Right cardiac atrium (tissue), 5 donors: ENCODE measurements around the gene DBX2. TPM values are rescaled to one million over a fixed set of nuclear protein-coding genes. Genes with fewer than 3 reads are reported as not detected.
"Not testable (repeated sequence)": the region's sequence is repeated elsewhere in the genome, so short reads cannot be mapped to it uniquely, and the experiment has no call there.

Experiments used
- ATAC-seq, 2 donors: fragments of 200-7000 bp; cut with Tn5 transposase; one replicate each; pipeline versions ENCODE4 v1.8.0 to v1.9.1; 2020; ENCODE audit warnings: moderate library complexity in 2 of 2, mild to moderate bottlenecking in 1 of 2
- DNase-seq, 3 donors: peaks; one replicate each; pipeline ENCODE4 v3.0.0-alpha.2; 2020
- H3K27ac ChIP-seq: one replicate; pipeline ENCODE4 v1.5.1; 2013; ENCODE audit warnings: mild to moderate bottlenecking, low read length, control low read depth, moderate library complexity
- H3K27me3 ChIP-seq: one replicate; pipeline ENCODE4 v1.6.1; 2013; ENCODE audit not compliant: control insufficient read depth, insufficient read depth
- H3K4me1 ChIP-seq: one replicate; pipeline ENCODE4 v1.6.1; 2013; ENCODE audit warnings: low read length; ENCODE audit not compliant: control insufficient read depth, insufficient read depth
- H3K4me3 ChIP-seq: one replicate; pipeline ENCODE4 v1.5.1; 2013; ENCODE audit warnings: low read length, control low read depth
- H3K9me3 ChIP-seq: one replicate; pipeline ENCODE4 v1.6.1; 2013; ENCODE audit warnings: low read length; ENCODE audit not compliant: control insufficient read depth
- WGBS: extraction: QIAGEN DNeasy Blood & Tissue Kit; methylation state at CpG from one replicate; pipeline ENCODE4 v1.1.7; 2013; 5-methylcytosine and 5-hydroxymethylcytosine counted together
- intact Hi-C, 4 donors: fragments of 100-400 bp; cut with DNase I; formaldehyde crosslinking; loops; one replicate each; pipeline versions ENCODE4 v1.11.0 to v1.14.0; 2022 to 2023
- long read RNA-seq, 4 donors: library from polyadenylated mRNA; unstranded; transcript quantifications; one replicate each; pipeline ENCODE4 v2.0.0, GENCODE V29; 2020 to 2021
- polyA plus RNA-seq: library from polyadenylated mRNA; stranded (reverse); fragments of 200-250 nt; gene quantifications from one replicate; pipeline ENCODE4 v1.2.3, GENCODE V29; 2013
- total RNA-seq, 4 donors: library from RNA; stranded (reverse); fragmentation: NEBNext Ultra II Directional; extraction: Animal tissue kit (Norgen Biotek cat#: 25700); gene quantifications; one replicate each; pipeline ENCODE4 v1.2.1, GENCODE V29; 2021
- donor health status: healthy with polysubstance abuse.
- donor health status: DM: no; HTN: yes; CAD: no.
- donor health status: DM: no; HTN: no; CAD: no.
- donor health status: DM: no; HTN: yes; CAD: no; lungs with severe emphysema.
- donor health status: DM: yes; HTN: yes; CAD: no.

DBX2 gene
- total RNA-seq (under 1 TPM; 0.11 to 0.65 (median 0.21) TPM), polyA plus RNA-seq (0.38 TPM)
- long read RNA-seq, donor 1, result 0 reads
- long read RNA-seq, donor 2, partial matches to known transcripts, result 0 of 1 reads
- long read RNA-seq, donor 2, other reads (novel, unspliced or antisense), result 0 of 1 reads
- long read RNA-seq, donor 3, result 0 reads
- long read RNA-seq, donor 4, result 0 reads

DNA sequence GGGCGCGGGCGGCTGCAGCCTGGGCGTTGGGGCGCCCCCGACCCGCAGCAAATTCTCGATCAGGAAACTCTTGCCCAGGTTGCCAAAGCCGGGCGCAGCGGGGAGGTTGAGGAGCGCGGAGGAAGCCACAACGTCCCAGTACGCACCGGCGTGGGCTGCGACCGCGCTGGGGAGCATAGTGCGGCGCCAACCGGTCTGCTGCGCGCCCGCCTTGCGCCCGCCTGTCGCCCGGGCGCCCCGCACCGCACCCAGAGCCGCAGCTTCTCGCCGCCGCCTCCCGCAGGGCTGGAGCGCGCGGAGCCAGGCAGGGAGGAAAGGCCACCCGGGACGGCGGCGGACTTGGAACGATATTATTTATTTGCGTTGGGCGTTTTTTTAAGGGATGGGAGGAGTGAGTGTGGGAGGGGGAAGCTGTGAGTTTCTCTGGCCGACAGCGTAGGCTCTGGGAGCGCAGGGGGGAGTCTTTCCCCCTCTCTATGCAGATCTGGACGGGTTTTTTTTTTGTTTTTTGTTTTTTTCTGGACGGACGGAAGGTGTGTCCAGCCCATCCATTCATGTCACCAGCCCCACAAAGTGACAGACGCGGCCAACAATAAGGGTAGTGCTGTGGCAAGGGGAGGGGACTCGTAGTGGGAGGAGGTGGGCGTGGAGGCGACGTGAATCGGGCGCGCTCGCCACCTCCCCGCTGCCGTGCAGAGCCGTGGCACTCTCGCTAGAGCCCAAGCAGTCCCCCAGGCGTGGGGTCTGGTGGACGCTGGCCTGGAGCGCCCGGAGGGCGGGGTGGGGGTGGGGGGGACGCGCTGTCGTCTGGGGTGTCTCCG is at the start of gene DBX2:
DBX2 (minus strand) TSS at position 349 of the 821 bp plus-strand sequence; CDS start at position 177, 172 bp downstream.
- DNase-seq, result peak; percentile 33 to 81 (median 73)
- no peaks in the 10 kb centered on the region for H3K9me3 ChIP-seq
- H3K27ac ChIP-seq, result peak within 1 kb of the TSS; percentile 38
- WGBS, result under 1% methylated on average over 77 of the region's 77 CpGs
- peak; percentile 60 to 81 for ATAC-seq
- H3K4me1 ChIP-seq, result no peaks in the 10 kb centered on the region
- H3K4me3 ChIP-seq, result peak within 1 kb of the TSS; percentile 55
- peaks cover 3% of the 10 kb centered on the region for H3K27me3 ChIP-seq
- intact Hi-C loops, result no loop called here

DNA sequence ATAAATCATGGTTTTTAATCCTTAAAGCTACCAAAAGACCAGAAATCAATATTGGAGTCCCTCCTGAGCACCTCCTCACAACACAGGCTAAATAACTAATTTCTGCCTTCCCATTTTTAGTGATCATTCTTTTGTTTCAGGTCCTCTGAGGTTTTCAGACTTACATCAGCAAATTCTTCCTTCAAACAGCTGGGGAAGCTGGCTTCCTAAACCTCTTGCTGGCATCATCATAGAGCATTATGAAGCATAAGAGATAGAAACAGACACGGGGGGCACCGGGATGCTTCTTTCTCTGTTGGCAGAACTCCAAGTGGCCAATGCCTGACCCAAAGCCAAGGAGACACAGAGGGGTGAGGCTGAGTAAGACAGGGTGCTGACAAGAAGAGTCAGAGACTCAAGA is 47.9 kb upstream of the DBX2 start:
- Histone ChIP-seq H3K9me3 (no peaks in the 10 kb centered on the region), H3K27me3 (no peaks in the 10 kb centered on the region), H3K27ac (no peak overlapping the region), H3K4me3 (no peak overlapping the region), H3K4me1 (no peaks in the 10 kb centered on the region)
- ATAC-seq, result no peak
- intact Hi-C loops, result no loop called here
- no peak for DNase-seq
- 23% methylated on average over 2 of the region's 2 CpGs for WGBS

DNA sequence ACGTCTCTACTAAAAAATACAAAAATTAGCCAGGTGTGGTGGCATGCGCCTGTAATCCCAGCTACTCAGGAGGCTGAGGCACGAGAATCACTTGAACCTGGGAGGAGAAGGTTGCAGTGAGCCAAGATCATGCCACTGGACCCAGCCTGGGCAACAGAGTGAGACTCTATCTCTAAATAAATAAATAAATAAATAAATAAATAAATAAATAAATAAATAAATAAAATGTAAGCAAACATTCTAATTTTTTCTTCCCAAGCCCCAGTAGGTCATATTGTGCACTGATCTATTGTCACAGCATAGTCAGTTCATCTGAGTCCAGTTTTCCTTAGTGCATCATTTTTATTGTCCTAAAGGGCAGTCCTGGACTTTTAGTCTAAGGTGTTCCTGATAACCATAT is 44.5 kb upstream of the DBX2 start:
- H3K9me3 ChIP-seq, H3K4me1 ChIP-seq, intact Hi-C loops, ATAC-seq, DNase-seq, H3K27ac ChIP-seq, H3K27me3 ChIP-seq, H3K4me3 ChIP-seq: not testable (repeated sequence)
- 89% methylated on average over 3 of the region's 3 CpGs for WGBS

DNA sequence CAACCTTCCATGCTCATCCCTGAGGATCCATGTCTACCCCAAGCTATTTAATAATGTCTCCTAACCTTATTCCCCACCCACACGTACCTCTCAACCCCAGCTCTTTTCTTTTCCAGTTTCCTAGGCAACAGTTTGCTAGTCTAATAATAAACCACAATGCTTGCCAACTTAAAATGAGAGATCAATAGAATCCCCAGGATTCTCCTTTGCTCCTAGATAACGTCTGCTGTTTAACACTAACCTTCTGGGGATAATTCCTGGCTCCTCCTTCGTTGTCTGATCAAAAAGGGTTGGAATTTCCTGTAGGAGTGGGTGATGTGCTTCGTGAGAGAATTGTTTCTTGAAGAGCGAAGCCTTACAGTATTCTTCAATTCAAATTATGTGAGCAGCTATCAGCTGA is 42.2 kb upstream of the DBX2 start:
- no peak for DNase-seq
- H3K4me1 ChIP-seq, result no peaks in the 10 kb centered on the region
- H3K27me3 ChIP-seq, result no peaks in the 10 kb centered on the region
- intact Hi-C loops, result no loop called here
- H3K9me3 ChIP-seq, result no peaks in the 10 kb centered on the region
- no peak overlapping the region for H3K4me3 ChIP-seq
- no peak for ATAC-seq
- 31% methylated on average over 5 of the region's 5 CpGs for WGBS
- H3K27ac ChIP-seq, result no peak overlapping the region

DNA sequence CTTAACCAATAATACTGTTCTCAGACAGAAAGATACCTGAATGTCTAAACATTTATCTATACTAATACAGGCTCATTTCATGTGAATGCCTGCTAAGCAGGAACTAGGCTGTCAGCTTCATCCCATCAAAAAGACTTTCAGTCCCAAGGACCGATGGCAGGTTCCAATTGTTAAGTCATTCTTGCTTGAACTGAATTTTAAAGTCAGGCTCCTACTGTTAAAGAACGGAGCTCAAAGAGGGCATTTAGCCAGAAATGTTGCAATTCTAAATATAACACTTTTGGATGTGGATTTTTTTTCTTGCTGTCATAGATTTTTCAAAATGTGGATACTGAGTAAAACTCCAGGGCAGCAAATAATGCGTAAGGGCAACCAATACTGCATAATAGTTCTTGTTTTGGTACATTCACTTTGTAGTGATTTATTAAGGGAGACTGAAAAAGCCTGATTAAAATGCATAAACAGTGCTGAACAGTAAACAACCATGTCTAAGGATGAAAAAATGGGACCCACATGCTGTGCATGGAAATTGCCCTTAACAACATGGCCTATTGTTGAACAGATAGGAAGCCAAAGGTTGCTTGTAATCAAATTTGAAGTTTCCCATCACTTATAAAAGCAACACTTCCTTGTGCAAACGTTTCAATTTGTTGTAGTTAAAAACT is 38.6 kb upstream of the DBX2 start:
- intact Hi-C loops, result no loop called here
- H3K4me1 ChIP-seq, result no peaks in the 10 kb centered on the region
- no peak overlapping the region for H3K27ac ChIP-seq
- ATAC-seq (peak; percentile 42 to 74), DNase-seq (no peak)
- 41% methylated on average over 4 of the region's 4 CpGs for WGBS
- H3K27me3 ChIP-seq, result no peaks in the 10 kb centered on the region
- H3K9me3 ChIP-seq, result no peaks in the 10 kb centered on the region
- no peak overlapping the region for H3K4me3 ChIP-seq

DNA sequence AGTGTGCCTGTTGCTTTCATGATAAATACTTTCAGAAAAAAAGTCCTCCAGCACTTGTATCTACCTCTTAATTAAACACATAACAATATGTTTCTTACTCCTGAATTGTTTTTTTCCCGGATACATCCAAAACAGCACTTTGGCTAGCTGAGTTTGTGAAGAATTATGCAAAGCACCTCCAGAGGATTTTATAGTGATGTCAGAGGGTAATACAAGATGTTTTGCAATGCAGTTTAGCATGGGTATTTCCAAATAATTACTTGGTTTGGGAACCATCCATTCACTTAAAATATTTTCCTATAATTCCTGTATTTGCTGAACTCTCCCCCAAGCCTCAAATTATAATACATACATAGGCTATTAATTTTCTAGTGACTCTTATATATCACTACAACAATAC is 37.7 kb upstream of the DBX2 start:
- no peaks in the 10 kb centered on the region for H3K27me3 ChIP-seq
- intact Hi-C loops, result no loop called here
- H3K4me1 ChIP-seq, result no peaks in the 10 kb centered on the region
- no peak overlapping the region for H3K4me3 ChIP-seq
- no peak overlapping the region for H3K27ac ChIP-seq
- no peak for DNase-seq
- ATAC-seq, result peak in 1 of 2 donors; percentile 57
- no peaks in the 10 kb centered on the region for H3K9me3 ChIP-seq
- 61% methylated on average over 1 of the region's 1 CpG for WGBS

DNA sequence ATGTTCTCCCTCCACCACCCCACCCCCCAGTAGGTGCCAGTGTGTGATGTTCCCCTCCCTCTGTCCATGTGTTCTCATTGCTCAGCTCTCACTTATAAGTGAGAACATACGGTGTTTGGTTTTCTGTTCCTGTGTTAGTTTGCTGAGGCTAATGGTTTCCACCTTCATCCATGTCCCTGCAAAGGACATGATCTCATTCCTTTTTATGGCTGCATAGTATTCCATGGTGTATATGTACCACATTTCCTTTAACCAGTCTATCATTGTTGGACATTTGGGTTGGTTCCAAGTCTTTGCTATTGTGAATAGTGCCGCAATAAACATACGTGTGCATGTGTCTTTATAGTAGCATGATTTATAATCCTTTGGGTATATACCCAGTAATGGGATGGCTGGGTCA is 33.3 kb upstream of the DBX2 start:
- H3K9me3 ChIP-seq, H3K27me3 ChIP-seq, H3K27ac ChIP-seq, H3K4me1 ChIP-seq, ATAC-seq, intact Hi-C loops, DNase-seq, H3K4me3 ChIP-seq: not testable (repeated sequence)
- 93% methylated on average over 3 of the region's 3 CpGs for WGBS

DNA sequence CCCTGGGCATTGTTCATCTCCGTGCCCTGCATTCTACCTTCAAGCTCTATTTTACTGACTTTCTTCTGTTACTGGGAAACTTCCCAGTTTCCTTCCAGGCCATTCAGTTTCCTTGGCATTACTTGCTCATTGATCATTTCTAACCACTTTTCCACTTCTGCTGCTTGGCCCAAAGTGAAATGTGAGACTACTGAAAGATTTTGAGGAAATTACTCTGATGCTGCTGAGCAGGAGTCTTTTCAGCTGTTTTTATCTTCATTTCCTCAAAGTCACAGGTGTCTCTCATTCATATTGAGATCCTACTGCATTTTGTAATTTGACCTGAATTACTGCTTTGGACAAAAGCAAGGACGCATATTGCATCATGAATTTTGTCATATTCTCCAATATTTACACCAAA is 26.4 kb upstream of the DBX2 start:
- Histone ChIP-seq H3K4me1 (no peaks in the 10 kb centered on the region), H3K27me3 (no peaks in the 10 kb centered on the region), H3K4me3 (no peak overlapping the region), H3K9me3 (no peaks in the 10 kb centered on the region), H3K27ac (no peak overlapping the region)
- 69% methylated on average over 2 of the region's 2 CpGs for WGBS
- intact Hi-C loops, result no loop called here
- ATAC-seq (no peak), DNase-seq (no peak)

DNA sequence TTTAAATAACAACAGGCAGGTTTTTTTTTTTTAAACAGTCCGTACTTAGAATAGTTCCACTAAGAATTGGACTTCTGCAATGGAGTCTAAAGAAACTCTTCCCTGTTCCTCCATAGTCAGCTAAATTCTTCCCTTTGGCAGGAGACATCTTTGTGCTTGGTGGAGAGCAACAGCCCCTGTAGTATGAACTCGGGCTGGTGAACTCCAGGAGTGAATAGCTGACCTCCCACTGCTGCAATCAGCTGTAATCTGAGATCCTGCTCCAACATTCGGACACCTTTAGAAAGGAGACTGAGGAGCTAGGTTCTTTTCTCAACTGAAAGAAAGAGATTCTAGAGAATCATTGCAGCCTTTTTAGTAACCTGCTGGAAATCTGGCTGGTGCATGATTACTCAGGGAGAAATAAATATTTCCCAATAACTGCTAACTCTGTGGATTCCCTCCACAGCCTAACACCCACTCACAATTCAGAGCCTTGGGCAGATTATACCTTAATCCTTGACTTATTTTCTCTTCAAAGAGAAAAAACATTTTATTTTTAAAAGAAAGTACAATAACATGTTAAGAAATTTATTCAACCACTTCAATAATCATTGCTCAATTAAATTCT is 25.6 kb upstream of the DBX2 start:
- no peaks in the 10 kb centered on the region for H3K27me3 ChIP-seq
- H3K27ac ChIP-seq, result no peak overlapping the region
- DNase-seq (no peak), ATAC-seq (no peak)
- intact Hi-C loops, result no loop called here
- H3K9me3 ChIP-seq, result no peaks in the 10 kb centered on the region
- 42% methylated on average over 3 of the region's 3 CpGs for WGBS
- H3K4me1 ChIP-seq, result no peaks in the 10 kb centered on the region
- H3K4me3 ChIP-seq, result no peak overlapping the region

DNA sequence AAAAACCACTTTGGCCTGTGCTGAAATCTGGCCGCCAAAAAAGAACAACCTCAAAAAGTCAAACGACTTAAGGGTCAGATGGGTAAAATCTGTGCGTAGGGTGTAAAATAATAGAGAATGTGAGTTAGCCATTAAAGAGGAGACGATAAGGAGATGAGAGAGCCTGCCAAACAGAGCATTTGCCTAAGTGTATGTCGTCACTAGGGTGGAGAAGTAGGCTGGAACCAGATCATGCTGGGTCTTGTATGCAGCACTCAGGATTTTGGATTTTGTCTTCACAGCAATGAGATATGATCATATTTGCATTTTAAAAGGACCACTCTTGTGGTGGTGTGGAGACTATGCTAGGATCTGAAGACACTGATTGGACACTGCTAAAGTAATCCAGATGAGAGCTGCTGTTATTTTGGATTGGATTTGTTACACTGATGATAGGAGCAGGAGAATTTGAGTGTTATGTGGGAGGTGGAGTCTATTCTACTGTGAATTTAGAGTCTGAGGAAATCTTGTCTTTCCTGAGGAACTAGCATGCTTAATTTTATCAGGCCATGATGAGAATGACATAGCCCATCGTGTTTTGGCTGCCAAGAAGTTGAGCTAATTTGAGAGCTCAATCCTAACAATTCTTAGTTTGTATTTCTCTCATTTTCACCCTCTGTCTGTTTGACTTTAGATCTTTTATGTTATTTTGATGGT is 24.8 kb upstream of the DBX2 start:
- ATAC-seq, result peak; percentile 80 to 90
- Histone ChIP-seq H3K4me3 (no peak overlapping the region), H3K4me1 (no peaks in the 10 kb centered on the region), H3K9me3 (no peaks in the 10 kb centered on the region), H3K27me3 (no peaks in the 10 kb centered on the region), H3K27ac (no peak overlapping the region)
- 40% methylated on average over 6 of the region's 6 CpGs for WGBS
- intact Hi-C loops, result no loop called here
- no peak for DNase-seq
